ENCODE data around the gene EIF5.
A peak's percentile ranks its signal among the peaks of the same experiment; 100 is the strongest.

Gene EIF5

DNA sequence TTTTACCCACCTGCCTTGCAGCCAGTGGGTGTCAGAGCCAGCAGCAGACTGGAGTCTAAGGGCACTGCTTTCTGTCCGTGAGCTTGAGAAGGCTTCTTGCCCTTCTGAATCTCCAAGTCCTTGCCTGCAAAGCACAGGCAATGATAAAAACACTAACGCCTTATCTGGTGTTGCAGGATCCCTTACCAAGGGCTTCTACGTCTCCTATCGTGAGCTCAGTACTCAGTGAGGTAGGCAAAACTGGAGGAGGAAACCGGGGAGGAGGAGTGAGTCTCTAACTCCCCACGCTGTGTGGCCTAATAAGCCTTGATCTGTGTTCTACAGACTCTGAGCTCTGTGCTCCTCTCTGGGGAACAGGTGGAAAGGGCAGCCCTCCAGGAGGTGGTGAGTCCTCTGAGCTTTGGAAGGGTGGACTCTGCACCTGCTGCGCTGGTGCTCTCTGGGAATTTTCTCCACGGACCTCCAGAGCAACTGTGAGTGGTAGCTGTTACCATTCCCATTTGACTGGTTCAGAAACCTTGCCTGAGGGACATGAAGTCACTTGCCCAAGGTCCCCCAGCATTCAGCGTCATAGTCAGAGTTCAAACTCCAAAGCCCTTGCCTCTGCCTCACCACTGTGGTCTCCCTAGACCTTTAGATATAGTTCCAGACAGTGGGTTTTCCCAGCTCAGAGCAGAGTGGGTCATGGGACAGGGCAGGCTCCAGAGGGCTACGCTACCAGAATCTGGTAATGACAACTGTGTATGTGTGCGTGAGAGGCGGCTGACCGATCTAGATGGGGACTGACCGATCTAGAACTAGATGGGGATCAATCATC lies 44.2 kb downstream of the EIF5 start:
- Histone ChIP-seq H3K27ac (ENCODE audit: extremely low read depth, low read depth, low read length) (no peak overlapping the region), H3K4me1 (ENCODE audit: control insufficient read depth, insufficient read depth, low read length) (no peaks in the 10 kb centered on the region), H3K9me3 (ENCODE audit: control insufficient read depth, insufficient read depth, low read depth, low read length) (no peaks in the 10 kb centered on the region), H3K4me3 (ENCODE audit: low read depth, low read length) (no peak overlapping the region), H3K36me3 (ENCODE audit: control insufficient read depth in 2 of 2, insufficient read depth in 1 of 2, low read length in 2 of 2) (no peaks in the 10 kb centered on the region)
- CTCF ChIA-PET = interaction anchor here (0.5 to 1.1 kb wide), 5 partner anchors 12 to 72 kb away, joined by 3 read pairs; no protein-coding TSS in a partner anchor
- POLR2A ChIA-PET = interaction anchor here (0.6 to 1.6 kb wide), 2 partner anchors 9 to 44 kb away, joined by 4 to 8 read pairs; partner anchors contain the start of gene EIF5
- TF ChIP-seq ZNF514 (tag by site-specific recombination; IDR thresholded peaks at IDR 0.05) = no peak
- peak; percentile 53; the same call in 1 of the 2 replicates for TF ChIP-seq ZBTB17 (tag by site-specific recombination; IDR thresholded peaks at IDR 0.05)
- TF ChIP-seq ZNF843 (tag by site-specific recombination; IDR thresholded peaks at IDR 0.05) = no peak

- H3K36me3 ChIP-seq (ENCODE audit: control insufficient read depth in 2 of 2, insufficient read depth in 1 of 2, low read length in 2 of 2) = no peaks in the 10 kb centered on the region
- POLR2A ChIA-PET = no interaction called here
- H3K4me1 ChIP-seq (ENCODE audit: control insufficient read depth, insufficient read depth, low read length) = no peaks in the 10 kb centered on the region
- TF ChIP-seq ZNF555 (tag by site-specific recombination; conservative IDR thresholded peaks at IDR 0.05) = no peak
- TF ChIP-seq, protein P1, sequence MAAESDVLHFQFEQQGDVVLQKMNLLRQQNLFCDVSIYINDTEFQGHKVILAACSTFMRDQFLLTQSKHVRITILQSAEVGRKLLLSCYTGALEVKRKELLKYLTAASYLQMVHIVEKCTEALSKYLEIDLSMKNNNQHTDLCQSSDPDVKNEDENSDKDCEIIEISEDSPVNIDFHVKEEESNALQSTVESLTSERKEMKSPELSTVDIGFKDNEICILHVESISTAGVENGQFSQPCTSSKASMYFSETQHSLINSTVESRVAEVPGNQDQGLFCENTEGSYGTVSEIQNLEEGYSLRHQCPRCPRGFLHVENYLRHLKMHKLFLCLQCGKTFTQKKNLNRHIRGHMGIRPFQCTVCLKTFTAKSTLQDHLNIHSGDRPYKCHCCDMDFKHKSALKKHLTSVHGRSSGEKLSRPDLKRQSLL (tag by site-specific recombination; IDR thresholded peaks at IDR 0.05) = no peak
- TF ChIP-seq ZNF146 (tag by site-specific recombination; IDR thresholded peaks at IDR 0.05) = peak; percentile 84
- TF ChIP-seq ZNF211 (tag by site-specific recombination; IDR thresholded peaks at IDR 0.05; ENCODE audit: low read depth) = no peak
- TF ChIP-seq ZIC2 (tag by site-specific recombination; IDR thresholded peaks at IDR 0.05) = no peak
- no peak for TF ChIP-seq GLIS2 (tag by site-specific recombination; IDR thresholded peaks at IDR 0.05)
- H3K27ac ChIP-seq (ENCODE audit: extremely low read depth, low read depth, low read length) = no peak overlapping the region
- no peak overlapping the region for H3K4me3 ChIP-seq (ENCODE audit: low read depth, low read length)
- CTCF ChIA-PET = interaction anchor here (2.0 kb wide), 1 partner anchor 10 kb away, joined by 9 read pairs; no protein-coding TSS in a partner anchor
- no peaks in the 10 kb centered on the region for H3K9me3 ChIP-seq (ENCODE audit: control insufficient read depth, insufficient read depth, low read depth, low read length)
These were observed 46.8 kb downstream of the EIF5 start for GRCh38 chr14:103380719-103381377.

DNA sequence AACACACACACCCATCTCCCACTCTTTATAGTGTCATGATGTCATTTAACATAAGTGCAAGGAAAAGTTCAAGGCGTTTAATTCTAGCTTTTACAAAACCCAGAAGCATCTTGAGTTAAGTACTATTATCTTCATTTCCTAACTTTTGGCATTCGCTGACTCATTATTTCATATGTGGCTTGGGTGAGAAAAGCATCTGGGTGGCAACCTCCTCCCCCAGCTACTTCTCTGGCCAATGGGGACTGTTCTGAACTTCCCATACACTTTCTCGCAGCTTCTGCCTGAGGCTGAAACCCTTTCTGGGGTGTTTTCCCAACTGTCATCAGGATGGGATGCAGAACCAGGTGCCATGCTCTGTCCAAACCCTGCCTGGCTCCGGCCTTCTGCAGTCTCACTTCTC lies 48.3 kb downstream of the EIF5 start:
- H3K27ac ChIP-seq (ENCODE audit: extremely low read depth, low read depth, low read length) = no peak overlapping the region
- TF ChIP-seq, protein P2, sequence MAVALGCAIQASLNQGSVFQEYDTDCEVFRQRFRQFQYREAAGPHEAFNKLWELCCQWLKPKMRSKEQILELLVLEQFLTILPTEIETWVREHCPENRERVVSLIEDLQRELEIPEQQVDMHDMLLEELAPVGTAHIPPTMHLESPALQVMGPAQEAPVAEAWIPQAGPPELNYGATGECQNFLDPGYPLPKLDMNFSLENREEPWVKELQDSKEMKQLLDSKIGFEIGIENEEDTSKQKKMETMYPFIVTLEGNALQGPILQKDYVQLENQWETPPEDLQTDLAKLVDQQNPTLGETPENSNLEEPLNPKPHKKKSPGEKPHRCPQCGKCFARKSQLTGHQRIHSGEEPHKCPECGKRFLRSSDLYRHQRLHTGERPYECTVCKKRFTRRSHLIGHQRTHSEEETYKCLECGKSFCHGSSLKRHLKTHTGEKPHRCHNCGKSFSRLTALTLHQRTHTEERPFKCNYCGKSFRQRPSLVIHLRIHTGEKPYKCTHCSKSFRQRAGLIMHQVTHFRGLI (tag by site-specific recombination; IDR thresholded peaks at IDR 0.05) = no peak
- TF ChIP-seq, protein P3, sequence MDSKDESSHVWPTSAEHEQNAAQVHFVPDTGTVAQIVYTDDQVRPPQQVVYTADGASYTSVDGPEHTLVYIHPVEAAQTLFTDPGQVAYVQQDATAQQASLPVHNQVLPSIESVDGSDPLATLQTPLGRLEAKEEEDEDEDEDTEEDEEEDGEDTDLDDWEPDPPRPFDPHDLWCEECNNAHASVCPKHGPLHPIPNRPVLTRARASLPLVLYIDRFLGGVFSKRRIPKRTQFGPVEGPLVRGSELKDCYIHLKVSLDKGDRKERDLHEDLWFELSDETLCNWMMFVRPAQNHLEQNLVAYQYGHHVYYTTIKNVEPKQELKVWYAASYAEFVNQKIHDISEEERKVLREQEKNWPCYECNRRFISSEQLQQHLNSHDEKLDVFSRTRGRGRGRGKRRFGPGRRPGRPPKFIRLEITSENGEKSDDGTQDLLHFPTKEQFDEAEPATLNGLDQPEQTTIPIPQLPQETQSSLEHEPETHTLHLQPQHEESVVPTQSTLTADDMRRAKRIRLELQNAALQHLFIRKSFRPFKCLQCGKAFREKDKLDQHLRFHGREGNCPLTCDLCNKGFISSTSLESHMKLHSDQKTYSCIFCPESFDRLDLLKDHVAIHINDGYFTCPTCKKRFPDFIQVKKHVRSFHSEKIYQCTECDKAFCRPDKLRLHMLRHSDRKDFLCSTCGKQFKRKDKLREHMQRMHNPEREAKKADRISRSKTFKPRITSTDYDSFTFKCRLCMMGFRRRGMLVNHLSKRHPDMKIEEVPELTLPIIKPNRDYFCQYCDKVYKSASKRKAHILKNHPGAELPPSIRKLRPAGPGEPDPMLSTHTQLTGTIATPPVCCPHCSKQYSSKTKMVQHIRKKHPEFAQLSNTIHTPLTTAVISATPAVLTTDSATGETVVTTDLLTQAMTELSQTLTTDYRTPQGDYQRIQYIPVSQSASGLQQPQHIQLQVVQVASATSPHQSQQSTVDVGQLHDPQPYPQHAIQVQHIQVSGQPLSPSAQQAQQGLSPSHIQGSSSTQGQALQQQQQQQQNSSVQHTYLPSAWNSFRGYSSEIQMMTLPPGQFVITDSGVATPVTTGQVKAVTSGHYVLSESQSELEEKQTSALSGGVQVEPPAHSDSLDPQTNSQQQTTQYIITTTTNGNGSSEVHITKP (tag by site-specific recombination; IDR thresholded peaks at IDR 0.05) = no peak
- TF ChIP-seq REPIN1 (tag by site-specific recombination; IDR thresholded peaks at IDR 0.05; ENCODE audit: low read depth) (no peak), ZNF529 (tag by site-specific recombination; IDR thresholded peaks at IDR 0.05; ENCODE audit: insufficient replicate concordance) (no peak), ZNF221 (tag by site-specific recombination; IDR thresholded peaks at IDR 0.05; ENCODE audit: borderline replicate concordance) (no peak), ZNF324 (tag by site-specific recombination; IDR thresholded peaks at IDR 0.05) (no peak), ZNF610 (tag by site-specific recombination; IDR thresholded peaks at IDR 0.05; ENCODE audit: borderline replicate concordance) (no peak), ZNF585B (tag by site-specific recombination; IDR thresholded peaks at IDR 0.05) (no peak)
- TF ChIP-seq, protein P4, sequence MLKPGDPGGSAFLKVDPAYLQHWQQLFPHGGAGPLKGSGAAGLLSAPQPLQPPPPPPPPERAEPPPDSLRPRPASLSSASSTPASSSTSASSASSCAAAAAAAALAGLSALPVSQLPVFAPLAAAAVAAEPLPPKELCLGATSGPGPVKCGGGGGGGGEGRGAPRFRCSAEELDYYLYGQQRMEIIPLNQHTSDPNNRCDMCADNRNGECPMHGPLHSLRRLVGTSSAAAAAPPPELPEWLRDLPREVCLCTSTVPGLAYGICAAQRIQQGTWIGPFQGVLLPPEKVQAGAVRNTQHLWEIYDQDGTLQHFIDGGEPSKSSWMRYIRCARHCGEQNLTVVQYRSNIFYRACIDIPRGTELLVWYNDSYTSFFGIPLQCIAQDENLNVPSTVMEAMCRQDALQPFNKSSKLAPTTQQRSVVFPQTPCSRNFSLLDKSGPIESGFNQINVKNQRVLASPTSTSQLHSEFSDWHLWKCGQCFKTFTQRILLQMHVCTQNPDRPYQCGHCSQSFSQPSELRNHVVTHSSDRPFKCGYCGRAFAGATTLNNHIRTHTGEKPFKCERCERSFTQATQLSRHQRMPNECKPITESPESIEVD (tag by site-specific recombination; IDR thresholded peaks at IDR 0.05) = 0 out of 2 replicates have a peak, but pooled peaks have one; percentile 26
- TF ChIP-seq, protein P5, sequence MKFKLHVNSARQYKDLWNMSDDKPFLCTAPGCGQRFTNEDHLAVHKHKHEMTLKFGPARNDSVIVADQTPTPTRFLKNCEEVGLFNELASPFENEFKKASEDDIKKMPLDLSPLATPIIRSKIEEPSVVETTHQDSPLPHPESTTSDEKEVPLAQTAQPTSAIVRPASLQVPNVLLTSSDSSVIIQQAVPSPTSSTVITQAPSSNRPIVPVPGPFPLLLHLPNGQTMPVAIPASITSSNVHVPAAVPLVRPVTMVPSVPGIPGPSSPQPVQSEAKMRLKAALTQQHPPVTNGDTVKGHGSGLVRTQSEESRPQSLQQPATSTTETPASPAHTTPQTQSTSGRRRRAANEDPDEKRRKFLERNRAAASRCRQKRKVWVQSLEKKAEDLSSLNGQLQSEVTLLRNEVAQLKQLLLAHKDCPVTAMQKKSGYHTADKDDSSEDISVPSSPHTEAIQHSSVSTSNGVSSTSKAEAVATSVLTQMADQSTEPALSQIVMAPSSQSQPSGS (tag by site-specific recombination; IDR thresholded peaks at IDR 0.05; ENCODE audit: low read depth) = 0 out of 2 replicates have a peak, but pooled peaks have one; percentile 19

More for the DNA sequence above, 48.3 kb downstream of the EIF5 start:
- H3K9me3 ChIP-seq (ENCODE audit: control insufficient read depth, insufficient read depth, low read depth, low read length) = no peaks in the 10 kb centered on the region
- ChIA-PET CTCF (interaction anchor here (0.6 to 2.0 kb wide), 2 partner anchors 8 to 150 kb away, joined by 4 to 9 read pairs; no protein-coding TSS in a partner anchor), POLR2A (interaction anchor here (0.8 to 1.2 kb wide), 2 partner anchors 28 to 49 kb away, joined by 3 to 4 read pairs; partner anchors contain the start of gene EIF5)
- H3K36me3 ChIP-seq (ENCODE audit: control insufficient read depth in 2 of 2, insufficient read depth in 1 of 2, low read length in 2 of 2) = no peaks in the 10 kb centered on the region
- no peak overlapping the region for H3K4me3 ChIP-seq (ENCODE audit: low read depth, low read length)
- H3K4me1 ChIP-seq (ENCODE audit: control insufficient read depth, insufficient read depth, low read length) = no peaks in the 10 kb centered on the region
